Measurements from ENCODE around the gene RIMS4. TPM values are rescaled to one million over a fixed set of nuclear protein-coding genes. Genes with fewer than 3 reads are reported as not detected.

The RIMS4 gene
- total RNA-seq, 1 donor: 0.36 TPM

- DNase-seq (ENCODE audit: insufficient read length, low spot score, missing footprints): peak; percentile 86
- peaks cover 12% of the 10 kb centered on the region for H3K4me1 ChIP-seq (ENCODE audit: insufficient read depth, low read length)
These were observed 63.8 kb downstream of the RIMS4 start for GRCh38 chr20:44746367-44747165.

GRCh38 chr20:44745598-44746366 lies 64.6 kb downstream of the RIMS4 start, which contains the start of gene KCNK15:
Gene KCNK15, plus strand, starts transcription at chr20:44745865. Its CDS starts 46 bp downstream, at chr20:44745911.
- H3K79me2 ChIP-seq (ENCODE audit: insufficient read depth, low read length): no peaks in the 10 kb centered on the region
- H3K4me1 ChIP-seq (ENCODE audit: insufficient read depth, low read length): peaks cover 12% of the 10 kb centered on the region
- H3K4me3 ChIP-seq (ENCODE audit: insufficient read depth, low read length): peak within 1 kb of the TSS; percentile 75
- no peak for TF ChIP-seq CTCF (IDR thresholded peaks at IDR 0.05; ENCODE audit: extremely low read depth, low read depth, low read length)
- DNase-seq (ENCODE audit: insufficient read length, low spot score, missing footprints): peak; percentile 93
- peaks cover 10% of the 10 kb centered on the region for H4K20me1 ChIP-seq (ENCODE audit: insufficient read depth, low read length)
- no peaks in the 10 kb centered on the region for H3K36me3 ChIP-seq (ENCODE audit: insufficient read depth, low read length)
- peak within 1 kb of the TSS; percentile 94 for H3K4me2 ChIP-seq (ENCODE audit: insufficient read depth, low read length)
- H3K9me3 ChIP-seq (ENCODE audit: low read depth, low read length): no peaks in the 10 kb centered on the region
- peaks cover 28% of the 10 kb centered on the region for H3K27me3 ChIP-seq (ENCODE audit: insufficient read depth, low read length)
- H2AFZ ChIP-seq (ENCODE audit: low read length): peak within 1 kb of the TSS; percentile 84
- no peak within 1 kb of the TSS for H3K27ac ChIP-seq (ENCODE audit: low read depth, low read length)

More at GRCh38 chr20:44746367-44747165, 63.8 kb downstream of the RIMS4 start:
- peak overlapping the region; percentile 84 for H2AFZ ChIP-seq (ENCODE audit: low read length)
- peak overlapping the region; percentile 94 for H3K4me2 ChIP-seq (ENCODE audit: insufficient read depth, low read length)
- no peaks in the 10 kb centered on the region for H3K9me3 ChIP-seq (ENCODE audit: low read depth, low read length)
- H3K4me3 ChIP-seq (ENCODE audit: insufficient read depth, low read length): peak overlapping the region; percentile 75
- no peak for TF ChIP-seq CTCF (IDR thresholded peaks at IDR 0.05; ENCODE audit: extremely low read depth, low read depth, low read length)
- no peaks in the 10 kb centered on the region for H3K79me2 ChIP-seq (ENCODE audit: insufficient read depth, low read length)
- H3K27me3 ChIP-seq (ENCODE audit: insufficient read depth, low read length): peaks cover 36% of the 10 kb centered on the region
- no peaks in the 10 kb centered on the region for H3K36me3 ChIP-seq (ENCODE audit: insufficient read depth, low read length)
- H3K27ac ChIP-seq (ENCODE audit: low read depth, low read length): no peak overlapping the region
- H4K20me1 ChIP-seq (ENCODE audit: insufficient read depth, low read length): peaks cover 10% of the 10 kb centered on the region

- H3K4me3 ChIP-seq (ENCODE audit: insufficient read depth, low read length): peak overlapping the region; percentile 75
- no peak for TF ChIP-seq CTCF (IDR thresholded peaks at IDR 0.05; ENCODE audit: extremely low read depth, low read depth, low read length)
- peak overlapping the region; percentile 94 for H3K4me2 ChIP-seq (ENCODE audit: insufficient read depth, low read length)
- H3K79me2 ChIP-seq (ENCODE audit: insufficient read depth, low read length): no peaks in the 10 kb centered on the region
- peak overlapping the region; percentile 84 for H2AFZ ChIP-seq (ENCODE audit: low read length)
- peaks cover 10% of the 10 kb centered on the region for H4K20me1 ChIP-seq (ENCODE audit: insufficient read depth, low read length)
- peak; percentile 55 for DNase-seq (ENCODE audit: insufficient read length, low spot score, missing footprints)
- H3K4me1 ChIP-seq (ENCODE audit: insufficient read depth, low read length): peaks cover 12% of the 10 kb centered on the region
- H3K9me3 ChIP-seq (ENCODE audit: low read depth, low read length): no peaks in the 10 kb centered on the region
- no peak overlapping the region for H3K27ac ChIP-seq (ENCODE audit: low read depth, low read length)
- H3K27me3 ChIP-seq (ENCODE audit: insufficient read depth, low read length): peaks cover 25% of the 10 kb centered on the region
- H3K36me3 ChIP-seq (ENCODE audit: insufficient read depth, low read length): no peaks in the 10 kb centered on the region
These were observed 65.2 kb downstream of the RIMS4 start for GRCh38 chr20:44745122-44745597.

Measured in osteoblast (primary cell).